Measurements from ENCODE around the gene CBX8.

The CBX8 gene

GRCh38 chr17:79820959-79821330 lies 24.1 kb upstream of the CBX8 start:
- no peak for DNase-seq (ENCODE audit: low read depth, low spot score)
- TF ChIP-seq CTCF (IDR thresholded peaks at IDR 0.05; ENCODE audit: low read depth, low read length) = no peak
- in situ Hi-C loops (cut with HindIII; ENCODE audit: low sequenced_read_pairs) = no loop called here
- H3K4me3 ChIP-seq (ENCODE audit: low read depth, low read length) = no peak overlapping the region

- DNase-seq (ENCODE audit: low read depth, low spot score) = no peak
- in situ Hi-C loops (cut with HindIII; ENCODE audit: low sequenced_read_pairs) = no loop called here
- no peak for TF ChIP-seq CTCF (IDR thresholded peaks at IDR 0.05; ENCODE audit: low read depth, low read length)
- H3K4me3 ChIP-seq (ENCODE audit: low read depth, low read length) = no peak overlapping the region
Measured at GRCh38 chr17:79819534-79820276, 22.8 kb upstream of the CBX8 start.

GRCh38 chr17:79819085-79819484 lies 22.2 kb upstream of the CBX8 start:
- in situ Hi-C loops (cut with HindIII; ENCODE audit: low sequenced_read_pairs) = no loop called here
- DNase-seq (ENCODE audit: low read depth, low spot score) = no peak
- no peak overlapping the region for H3K4me3 ChIP-seq (ENCODE audit: low read depth, low read length)
- TF ChIP-seq CTCF (IDR thresholded peaks at IDR 0.05; ENCODE audit: low read depth, low read length) = no peak

- DNase-seq (ENCODE audit: low read depth, low spot score) = no peak
- in situ Hi-C loops (cut with HindIII; ENCODE audit: low sequenced_read_pairs) = no loop called here
- TF ChIP-seq CTCF (IDR thresholded peaks at IDR 0.05; ENCODE audit: low read depth, low read length) = no peak
- H3K4me3 ChIP-seq (ENCODE audit: low read depth, low read length) = no peak overlapping the region
Measured at GRCh38 chr17:79818026-79818758, 21.3 kb upstream of the CBX8 start.

- in situ Hi-C loops (cut with HindIII; ENCODE audit: low sequenced_read_pairs) = no loop called here
- TF ChIP-seq CTCF (IDR thresholded peaks at IDR 0.05; ENCODE audit: low read depth, low read length) = no peak
- no peak for DNase-seq (ENCODE audit: low read depth, low spot score)
- no peak overlapping the region for H3K4me3 ChIP-seq (ENCODE audit: low read depth, low read length)
Measured at GRCh38 chr17:79815836-79816461, 19.1 kb upstream of the CBX8 start.

- no peak for TF ChIP-seq CTCF (IDR thresholded peaks at IDR 0.05; ENCODE audit: low read depth, low read length)
- in situ Hi-C loops (cut with HindIII; ENCODE audit: low sequenced_read_pairs) = no loop called here
- no peak for DNase-seq (ENCODE audit: low read depth, low spot score)
- no peak overlapping the region for H3K4me3 ChIP-seq (ENCODE audit: low read depth, low read length)
Measured at GRCh38 chr17:79814974-79815835, 18.3 kb upstream of the CBX8 start.

Data from astrocyte of the spinal cord (primary cell).